ENCODE measurements around the gene ABCA7. TPM values are rescaled to one million over a fixed set of nuclear protein-coding genes. Genes with fewer than 3 reads are reported as not detected.

ABCA7 gene
- total RNA-seq, 1 donor from 2014 or later = 16.3 TPM

DNA sequence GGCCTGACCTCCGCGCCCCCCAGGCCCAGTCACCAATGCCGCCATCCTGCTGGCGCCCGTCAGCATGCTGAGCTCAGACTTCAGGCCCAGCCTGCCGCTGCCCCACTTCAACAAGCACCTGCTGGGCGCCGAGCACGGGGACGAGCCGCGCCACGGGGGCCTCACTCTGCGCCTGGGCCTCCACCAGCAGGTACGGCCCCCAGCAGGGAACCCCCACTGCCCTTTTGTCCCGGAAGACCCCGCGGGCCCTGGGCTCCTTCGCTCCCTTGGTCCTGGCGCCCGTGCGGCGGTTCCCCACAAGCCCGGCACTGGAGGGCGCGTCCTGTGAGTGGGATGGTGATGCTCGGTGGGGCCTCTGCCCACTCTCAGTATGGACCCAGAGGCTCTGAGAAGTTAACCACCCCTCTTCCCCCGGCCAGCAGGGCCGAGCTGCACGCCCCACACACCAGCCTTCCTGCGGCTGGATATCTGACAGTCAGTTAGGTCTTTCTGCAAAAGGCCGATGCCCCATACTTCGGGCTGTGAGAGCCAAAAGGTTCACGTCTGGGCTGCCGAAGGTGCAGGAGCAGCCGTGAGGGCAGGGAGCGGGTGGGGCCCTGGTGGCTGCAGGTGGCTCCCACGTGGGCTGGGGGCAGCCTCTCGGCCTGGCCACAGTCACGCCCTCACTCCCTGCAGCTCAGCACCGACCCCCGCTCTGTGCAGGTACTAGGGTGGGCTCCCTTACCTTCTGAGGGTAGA is 47.8 kb upstream of the ABCA7 start:
- no peak overlapping the region for H3K4me3 Mint-ChIP-seq
- H3K36me3 Mint-ChIP-seq (ENCODE audit: low read depth) = peaks cover 2% of the 10 kb centered on the region
- no peaks in the 10 kb centered on the region for H3K4me1 Mint-ChIP-seq
- no peaks in the 10 kb centered on the region for H3K9me3 Mint-ChIP-seq
- TF ChIP-seq, protein P1, sequence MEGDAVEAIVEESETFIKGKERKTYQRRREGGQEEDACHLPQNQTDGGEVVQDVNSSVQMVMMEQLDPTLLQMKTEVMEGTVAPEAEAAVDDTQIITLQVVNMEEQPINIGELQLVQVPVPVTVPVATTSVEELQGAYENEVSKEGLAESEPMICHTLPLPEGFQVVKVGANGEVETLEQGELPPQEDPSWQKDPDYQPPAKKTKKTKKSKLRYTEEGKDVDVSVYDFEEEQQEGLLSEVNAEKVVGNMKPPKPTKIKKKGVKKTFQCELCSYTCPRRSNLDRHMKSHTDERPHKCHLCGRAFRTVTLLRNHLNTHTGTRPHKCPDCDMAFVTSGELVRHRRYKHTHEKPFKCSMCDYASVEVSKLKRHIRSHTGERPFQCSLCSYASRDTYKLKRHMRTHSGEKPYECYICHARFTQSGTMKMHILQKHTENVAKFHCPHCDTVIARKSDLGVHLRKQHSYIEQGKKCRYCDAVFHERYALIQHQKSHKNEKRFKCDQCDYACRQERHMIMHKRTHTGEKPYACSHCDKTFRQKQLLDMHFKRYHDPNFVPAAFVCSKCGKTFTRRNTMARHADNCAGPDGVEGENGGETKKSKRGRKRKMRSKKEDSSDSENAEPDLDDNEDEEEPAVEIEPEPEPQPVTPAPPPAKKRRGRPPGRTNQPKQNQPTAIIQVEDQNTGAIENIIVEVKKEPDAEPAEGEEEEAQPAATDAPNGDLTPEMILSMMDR (conservative IDR thresholded peaks at IDR 0.05) = no peak
- H3K27me3 Mint-ChIP-seq (ENCODE audit: low read depth) = peaks cover 22% of the 10 kb centered on the region
- DNase-seq (ENCODE audit: low read depth, low spot score) = no peak
- H3K27ac Mint-ChIP-seq (ENCODE audit: unreplicated experiment) = no peak overlapping the region

DNA sequence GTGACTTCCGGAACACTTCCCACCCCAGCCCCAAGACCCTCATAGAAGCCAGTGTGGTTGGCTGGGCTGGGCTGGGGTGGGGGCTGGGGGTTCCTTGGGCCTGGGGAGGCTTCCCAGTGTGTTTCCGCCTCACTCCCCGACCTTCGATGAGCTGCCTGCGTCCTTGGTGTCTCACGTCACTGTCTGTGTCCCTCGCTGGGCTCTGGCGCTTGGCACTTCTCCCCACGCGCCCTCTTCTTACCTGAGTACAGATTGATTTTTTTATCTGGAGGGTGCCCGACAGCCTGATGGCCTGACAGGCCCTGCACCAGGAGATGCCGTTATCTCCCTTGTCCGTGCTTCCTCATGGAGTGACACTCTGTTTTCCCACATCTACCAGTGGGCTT is 47.2 kb upstream of the ABCA7 start:
- Mint-ChIP-seq H3K4me3 (no peak overlapping the region), H3K4me1 (no peaks in the 10 kb centered on the region), H3K27ac (ENCODE audit: unreplicated experiment) (no peak overlapping the region)

DNA sequence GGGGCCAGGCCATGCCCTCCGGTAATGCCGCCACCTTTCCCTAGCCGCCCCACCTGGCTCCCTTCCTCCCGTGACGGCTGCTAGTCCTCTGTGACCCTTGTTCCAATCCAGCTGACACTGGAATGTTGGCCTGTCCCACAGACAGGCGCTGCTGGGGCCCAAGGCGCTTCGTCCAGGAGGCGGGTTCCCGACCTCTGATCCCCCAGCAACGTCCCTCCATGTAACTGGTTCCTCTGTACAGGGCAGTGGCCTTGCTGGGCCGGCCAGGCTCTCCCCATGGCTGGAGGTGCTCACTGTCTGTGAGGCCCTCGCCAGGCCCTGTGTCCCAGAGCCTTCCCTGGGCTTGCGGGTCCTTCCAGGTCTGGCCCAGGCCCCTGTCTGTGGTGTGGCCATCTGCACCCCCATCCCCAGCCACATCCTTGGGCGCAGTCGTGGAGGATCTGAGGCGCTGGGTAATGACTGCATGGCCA is 46.5 kb upstream of the ABCA7 start:
- H3K36me3 Mint-ChIP-seq (ENCODE audit: low read depth) = peaks cover 2% of the 10 kb centered on the region
- no peak overlapping the region for H3K4me3 Mint-ChIP-seq
- H3K27me3 Mint-ChIP-seq (ENCODE audit: low read depth) = peaks cover 35% of the 10 kb centered on the region
- no peak for DNase-seq (ENCODE audit: low read depth, low spot score)
- no peaks in the 10 kb centered on the region for H3K4me1 Mint-ChIP-seq
- H3K27ac Mint-ChIP-seq (ENCODE audit: unreplicated experiment) = no peak overlapping the region
- H3K9me3 Mint-ChIP-seq = no peaks in the 10 kb centered on the region
- TF ChIP-seq, protein P1 (conservative IDR thresholded peaks at IDR 0.05) = no peak

More for the DNA sequence above, 47.2 kb upstream of the ABCA7 start:
- H3K27me3 Mint-ChIP-seq (ENCODE audit: low read depth) = peaks cover 27% of the 10 kb centered on the region
- H3K36me3 Mint-ChIP-seq (ENCODE audit: low read depth) = peaks cover 2% of the 10 kb centered on the region
- TF ChIP-seq, protein P1 (conservative IDR thresholded peaks at IDR 0.05) = no peak
- no peak for DNase-seq (ENCODE audit: low read depth, low spot score)
- no peaks in the 10 kb centered on the region for H3K9me3 Mint-ChIP-seq

DNA sequence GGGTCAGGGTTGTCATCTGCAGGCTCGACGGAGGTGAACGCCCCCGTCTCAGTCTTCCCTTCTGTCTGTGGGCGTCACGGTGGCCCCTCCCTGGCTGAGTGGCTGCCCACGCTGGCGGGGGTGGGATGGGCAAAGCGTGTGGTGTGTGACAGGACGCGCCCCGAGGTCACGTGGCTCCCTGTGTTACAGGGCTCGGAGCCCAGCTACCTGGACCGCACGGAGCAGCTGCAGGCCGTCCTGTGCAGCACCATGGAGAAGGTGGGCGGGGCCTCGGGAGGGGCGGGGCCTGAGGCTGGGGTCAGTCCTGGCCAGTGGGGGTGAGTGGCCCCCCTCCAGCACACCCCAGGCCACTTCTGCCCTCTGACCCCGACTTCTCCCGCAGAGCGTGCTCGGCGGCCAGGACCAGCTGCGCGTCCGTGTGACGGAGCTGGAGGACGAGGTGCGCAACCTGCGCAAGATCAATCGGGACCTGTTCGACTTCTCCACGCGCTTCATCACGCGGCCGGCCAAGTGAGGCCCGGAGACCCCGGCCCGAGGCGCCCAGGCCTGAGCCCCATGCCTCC is 46.0 kb upstream of the ABCA7 start:
- no peak for DNase-seq (ENCODE audit: low read depth, low spot score)
- Mint-ChIP-seq H3K4me3 (no peak overlapping the region), H3K9me3 (no peaks in the 10 kb centered on the region), H3K36me3 (ENCODE audit: low read depth) (peaks cover 2% of the 10 kb centered on the region), H3K4me1 (no peaks in the 10 kb centered on the region), H3K27me3 (ENCODE audit: low read depth) (peaks cover 40% of the 10 kb centered on the region), H3K27ac (ENCODE audit: unreplicated experiment) (no peak overlapping the region)
- TF ChIP-seq, protein P1 (conservative IDR thresholded peaks at IDR 0.05) = no peak

DNA sequence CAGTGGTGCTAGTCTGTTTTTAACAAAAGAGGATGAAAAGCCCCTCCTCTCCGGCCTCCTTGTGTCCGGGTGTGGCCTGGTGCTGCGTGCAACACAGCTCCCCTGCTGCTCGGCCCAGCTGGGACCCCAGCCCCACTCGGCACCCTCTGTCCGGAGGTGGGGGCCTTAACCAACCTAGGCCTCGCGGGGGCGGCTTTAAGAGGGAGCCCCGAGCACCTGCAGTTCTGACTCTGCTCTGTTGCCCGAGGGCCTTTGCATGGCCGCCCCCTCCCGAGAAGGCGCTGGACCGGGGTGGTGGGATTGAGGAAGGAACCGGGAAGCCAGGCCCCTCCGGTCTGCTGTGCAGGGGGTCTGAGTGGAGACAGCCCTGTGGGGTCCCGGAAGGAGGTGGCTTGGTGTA is 45.4 kb upstream of the ABCA7 start:
- peaks cover 2% of the 10 kb centered on the region for H3K36me3 Mint-ChIP-seq (ENCODE audit: low read depth)
- H3K27ac Mint-ChIP-seq (ENCODE audit: unreplicated experiment) = no peak overlapping the region
- TF ChIP-seq, protein P1 (conservative IDR thresholded peaks at IDR 0.05) = no peak
- H3K4me3 Mint-ChIP-seq = no peak overlapping the region
- H3K4me1 Mint-ChIP-seq = peaks cover 4% of the 10 kb centered on the region
- no peak for DNase-seq (ENCODE audit: low read depth, low spot score)
- H3K27me3 Mint-ChIP-seq (ENCODE audit: low read depth) = peaks cover 46% of the 10 kb centered on the region
- no peaks in the 10 kb centered on the region for H3K9me3 Mint-ChIP-seq

Measured in neural crest cell (in vitro differentiated cells).